Activated CD8-positive, alpha-beta memory T cell treated with anti-CD3 and anti-CD28 coated beads, Interleukin-2, amount 10 ng/mL, durations not matched to agents 7 days and 5 days (primary cell): ENCODE results near the gene KLHDC8B. TPM values are rescaled to one million over a fixed set of nuclear protein-coding genes. Genes with fewer than 3 reads are reported as not detected.

ENCODE experiments used
- ATAC-seq: fragments of 150-1000 bp; cut with Tn5 transposase; one replicate; pipeline ENCODE4 v1.10.0; 2021; ENCODE audit warnings: moderate library complexity
- CTCF ChIA-PET: fragments of 350-600 bp; sonication (Branson Sonifier 250); formaldehyde crosslinking; loops from one replicate; lab custom pipeline; 2021; ENCODE audit warnings: antibody characterized with exemption; lab: Charles Lee
- DNase-seq: peaks from one replicate; pipeline ENCODE4 v3.0.0-alpha.2; 2020
- H3K27ac Mint-ChIP-seq: one replicate; pipeline ENCODE4 v1.8.0; 2021; ENCODE audit warnings: mild to moderate bottlenecking, mixed read lengths
- H3K27me3 Mint-ChIP-seq: one replicate; pipeline ENCODE4 v1.8.0; 2021; ENCODE audit warnings: mixed read lengths
- H3K36me3 Mint-ChIP-seq: one replicate; pipeline ENCODE4 v1.8.0; 2021; ENCODE audit warnings: mild to moderate bottlenecking, mixed read lengths
- H3K4me1 Mint-ChIP-seq: one replicate; pipeline ENCODE4 v1.8.0; 2021; ENCODE audit warnings: mixed read lengths
- H3K4me3 Mint-ChIP-seq: one replicate; pipeline ENCODE4 v1.8.0; 2021; ENCODE audit warnings: mild to moderate bottlenecking, moderate library complexity, mixed read lengths
- H3K9me3 Mint-ChIP-seq: one replicate; pipeline ENCODE4 v1.8.0; 2022; ENCODE audit warnings: low read depth, mixed read lengths
- total RNA-seq, 2 experiments: library from RNA; stranded (reverse); gene quantifications; one replicate each; pipeline ENCODE4 v1.2.3, GENCODE V29; 2021

The KLHDC8B gene
- 1 to 10 TPM in 1 of 2 experiments, under 1 TPM in 1; 0.80 to 1.3 TPM for total RNA-seq

DNA sequence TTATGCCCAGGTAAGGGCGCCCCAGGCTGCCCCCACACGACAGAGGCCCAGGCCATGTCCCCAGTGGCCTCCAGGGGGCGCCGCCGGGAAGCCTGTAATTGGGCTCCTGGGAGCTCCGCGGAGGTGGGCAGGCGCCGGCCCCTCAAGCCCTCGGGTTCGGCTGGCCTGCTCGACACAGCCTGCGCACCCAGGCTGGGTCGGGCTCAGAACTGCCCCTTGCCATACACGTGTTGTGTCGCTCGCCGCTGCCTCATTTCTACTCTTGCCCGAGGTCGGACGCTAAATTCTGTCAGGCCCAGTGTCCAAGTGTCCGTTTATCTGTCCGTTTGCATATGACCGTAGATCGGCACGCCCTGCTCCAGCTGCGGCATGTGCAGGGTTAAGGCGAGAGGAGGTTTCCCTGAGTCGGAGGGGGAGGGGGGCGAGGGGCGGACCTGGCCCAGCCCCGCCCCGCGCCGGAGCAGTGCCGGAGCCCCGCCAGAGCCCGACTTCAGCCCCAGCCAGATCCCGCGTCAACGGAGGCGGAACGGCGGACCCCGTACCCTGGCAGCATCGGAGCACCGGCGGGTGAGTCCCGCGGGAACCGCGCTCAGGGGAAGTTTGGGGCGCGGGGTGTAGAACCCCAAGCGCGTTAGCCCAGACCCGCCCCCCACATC lies at the start of gene KLHDC8B:
Gene KLHDC8B (plus strand): TSS at position 480 of the 656 bp plus-strand sequence. CDS start 1,172 bp downstream, outside the sequence.
- no peak within 1 kb of the TSS for H3K27ac Mint-ChIP-seq
- ATAC-seq: peak; percentile 90
- no peaks in the 10 kb centered on the region for H3K27me3 Mint-ChIP-seq
- DNase-seq: peak; percentile 88
- H3K4me3 Mint-ChIP-seq: peak within 1 kb of the TSS; percentile 79
- H3K9me3 Mint-ChIP-seq: no peaks in the 10 kb centered on the region
- peaks cover 22% of the 10 kb centered on the region for H3K4me1 Mint-ChIP-seq
- H3K36me3 Mint-ChIP-seq: no peaks in the 10 kb centered on the region
- CTCF ChIA-PET: interaction anchor here (0.6 to 5.0 kb wide), 42 partner anchors 9 to 500 kb away, joined by 3 to 43 read pairs (median 4); partner anchors contain the start of genes DAG1, GPX1, NDUFAF3 and QRICH1

- no peak for ATAC-seq
- Mint-ChIP-seq H3K4me1 (peaks cover 23% of the 10 kb centered on the region), H3K27ac (peak overlapping the region; percentile 89), H3K4me3 (no peak overlapping the region), H3K27me3 (no peaks in the 10 kb centered on the region), H3K9me3 (no peaks in the 10 kb centered on the region), H3K36me3 (peaks cover 9% of the 10 kb centered on the region)
- no peak for DNase-seq
- CTCF ChIA-PET: interaction anchor here (1.1 to 1.7 kb wide), 2 partner anchors 31 to 36 kb away, joined by 3 to 4 read pairs; no protein-coding TSS in a partner anchor
Observed at GRCh38 chr3:49122022-49122421, 49.4 kb upstream of the KLHDC8B start.

DNA sequence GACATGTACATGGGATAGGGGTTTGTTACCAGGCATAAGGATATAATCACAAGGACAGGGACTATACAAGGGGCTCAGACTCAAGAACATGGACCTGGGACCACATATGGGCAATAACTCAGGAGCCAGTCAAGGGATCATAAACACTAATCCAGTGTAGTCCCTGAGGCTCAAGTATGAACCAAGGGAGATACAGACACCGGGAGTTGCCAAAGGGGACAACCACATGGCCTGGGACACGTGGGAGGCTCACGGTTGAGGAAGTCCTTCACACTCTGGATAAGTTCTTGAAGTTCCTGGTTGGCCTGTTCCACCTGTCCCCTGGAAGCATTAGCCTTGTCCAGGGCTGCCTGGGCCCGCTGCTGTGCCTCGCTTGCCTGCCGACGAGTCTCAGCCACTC lies 48.9 kb upstream of the KLHDC8B start:
- no peak overlapping the region for H3K27ac Mint-ChIP-seq
- peaks cover 23% of the 10 kb centered on the region for H3K4me1 Mint-ChIP-seq
- ATAC-seq (no peak), DNase-seq (no peak)
- no peaks in the 10 kb centered on the region for H3K27me3 Mint-ChIP-seq
- CTCF ChIA-PET: interaction anchor here (1.1 kb wide), 1 partner anchor 36 kb away, joined by 3 read pairs; no protein-coding TSS in a partner anchor
- H3K4me3 Mint-ChIP-seq: no peak overlapping the region
- H3K36me3 Mint-ChIP-seq: peaks cover 6% of the 10 kb centered on the region
- H3K9me3 Mint-ChIP-seq: no peaks in the 10 kb centered on the region

GRCh38 chr3:49122886-49123545 lies 48.4 kb upstream of the KLHDC8B start:
- H3K4me1 Mint-ChIP-seq: peaks cover 20% of the 10 kb centered on the region
- H3K27ac Mint-ChIP-seq: no peak overlapping the region
- ATAC-seq: no peak
- no peaks in the 10 kb centered on the region for H3K9me3 Mint-ChIP-seq
- CTCF ChIA-PET: interaction anchor here (0.8 kb wide), 1 partner anchor 135 kb away, joined by 3 read pairs; no protein-coding TSS in a partner anchor
- H3K27me3 Mint-ChIP-seq: no peaks in the 10 kb centered on the region
- no peak overlapping the region for H3K4me3 Mint-ChIP-seq
- H3K36me3 Mint-ChIP-seq: peaks cover under 1% of the 10 kb centered on the region
- DNase-seq: no peak

GRCh38 chr3:49123687-49124086 lies 47.7 kb upstream of the KLHDC8B start:
- Mint-ChIP-seq H3K4me3 (no peak overlapping the region), H3K27me3 (no peaks in the 10 kb centered on the region), H3K36me3 (no peaks in the 10 kb centered on the region), H3K4me1 (peaks cover 20% of the 10 kb centered on the region), H3K9me3 (no peaks in the 10 kb centered on the region), H3K27ac (no peak overlapping the region)
- no peak for DNase-seq
- no peak for ATAC-seq
- CTCF ChIA-PET: interaction anchor here (0.8 kb wide), 1 partner anchor 136 kb away, joined by 3 read pairs; no protein-coding TSS in a partner anchor

DNA sequence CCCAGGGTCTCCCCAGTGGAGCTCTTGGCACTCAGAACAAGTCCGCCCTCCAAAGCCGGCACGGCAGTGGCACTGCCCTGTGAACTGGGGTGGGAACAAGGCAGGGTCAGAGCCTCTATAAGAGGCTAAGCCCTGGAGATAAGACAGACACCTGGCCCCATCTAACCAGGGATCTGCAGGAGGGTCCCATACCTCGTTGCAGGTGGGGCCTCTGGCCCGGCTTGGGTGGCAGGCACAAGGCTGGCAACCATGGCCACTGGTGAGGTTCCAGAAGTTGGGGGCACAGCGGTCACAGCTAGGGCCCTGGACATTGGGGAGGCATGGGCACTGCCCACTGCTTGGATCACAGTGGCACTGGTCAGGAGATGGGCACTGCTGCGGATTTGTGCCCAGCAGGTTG lies 47.2 kb upstream of the KLHDC8B start:
- CTCF ChIA-PET: no interaction called here
- Mint-ChIP-seq H3K4me3 (no peak overlapping the region), H3K27ac (no peak overlapping the region), H3K9me3 (no peaks in the 10 kb centered on the region), H3K4me1 (peaks cover 14% of the 10 kb centered on the region), H3K27me3 (no peaks in the 10 kb centered on the region), H3K36me3 (no peaks in the 10 kb centered on the region)
- DNase-seq (no peak), ATAC-seq (no peak)

- H3K27ac Mint-ChIP-seq: no peak overlapping the region
- H3K4me1 Mint-ChIP-seq: peaks cover 7% of the 10 kb centered on the region
- H3K36me3 Mint-ChIP-seq: no peaks in the 10 kb centered on the region
- H3K27me3 Mint-ChIP-seq: no peaks in the 10 kb centered on the region
- DNase-seq (no peak), ATAC-seq (no peak)
- CTCF ChIA-PET: no interaction called here
- no peak overlapping the region for H3K4me3 Mint-ChIP-seq
- no peaks in the 10 kb centered on the region for H3K9me3 Mint-ChIP-seq
Observed at GRCh38 chr3:49124991-49125670, 46.3 kb upstream of the KLHDC8B start.

GRCh38 chr3:49131040-49131439 lies 40.4 kb upstream of the KLHDC8B start:
- Mint-ChIP-seq H3K9me3 (no peaks in the 10 kb centered on the region), H3K27ac (no peak overlapping the region), H3K4me1 (no peaks in the 10 kb centered on the region), H3K27me3 (peaks cover 3% of the 10 kb centered on the region), H3K36me3 (no peaks in the 10 kb centered on the region), H3K4me3 (no peak overlapping the region)
- CTCF ChIA-PET: no interaction called here
- DNase-seq: no peak
- ATAC-seq: no peak

DNA sequence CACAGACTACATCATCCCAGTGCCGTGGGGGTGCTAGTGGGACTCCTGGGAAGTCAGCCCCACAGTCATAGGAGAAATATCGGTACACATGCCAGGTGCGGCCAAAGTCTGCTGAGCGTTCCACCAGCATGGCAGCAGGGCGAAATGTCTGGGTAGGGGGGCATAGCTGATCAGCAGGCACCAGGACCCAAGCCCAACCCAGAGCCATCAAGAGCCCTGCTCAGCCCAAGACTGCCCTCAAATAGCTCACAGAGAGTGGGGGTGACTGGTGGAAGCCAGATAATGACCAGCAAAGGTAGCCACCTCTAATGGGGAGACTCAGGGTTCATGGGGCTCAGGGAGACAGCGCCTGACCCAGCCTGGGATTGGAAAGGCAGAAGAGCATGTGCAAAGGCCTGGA lies 39.8 kb upstream of the KLHDC8B start:
- Mint-ChIP-seq H3K27ac (no peak overlapping the region), H3K36me3 (no peaks in the 10 kb centered on the region), H3K4me1 (no peaks in the 10 kb centered on the region), H3K4me3 (no peak overlapping the region), H3K27me3 (peaks cover 3% of the 10 kb centered on the region), H3K9me3 (no peaks in the 10 kb centered on the region)
- ATAC-seq: no peak
- DNase-seq: no peak
- CTCF ChIA-PET: interaction anchor here (0.6 kb wide), 1 partner anchor 464 kb away, joined by 3 read pairs; no protein-coding TSS in a partner anchor

DNA sequence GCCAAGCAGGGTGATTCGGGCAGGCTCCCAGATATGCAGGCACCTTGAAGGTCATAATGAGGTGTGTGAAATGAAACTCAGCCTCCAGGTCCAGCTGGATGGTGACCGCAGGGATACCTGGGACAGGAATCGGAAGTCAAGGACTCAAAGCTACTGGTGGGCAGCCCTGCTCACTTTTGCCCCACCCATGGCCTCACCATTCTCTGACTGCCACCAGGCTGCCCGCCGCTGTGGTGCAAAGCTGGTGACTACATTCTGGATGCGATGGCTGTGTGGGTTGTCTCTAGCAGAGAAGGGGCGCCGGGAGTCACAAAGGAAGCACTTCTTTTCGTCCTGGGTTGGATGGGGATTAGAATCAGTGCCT lies 39.3 kb upstream of the KLHDC8B start:
- Mint-ChIP-seq H3K27me3 (peaks cover 3% of the 10 kb centered on the region), H3K36me3 (no peaks in the 10 kb centered on the region), H3K4me3 (no peak overlapping the region), H3K4me1 (no peaks in the 10 kb centered on the region), H3K9me3 (no peaks in the 10 kb centered on the region), H3K27ac (no peak overlapping the region)
- DNase-seq (no peak), ATAC-seq (no peak)
- CTCF ChIA-PET: interaction anchor here (0.6 to 0.7 kb wide), 2 partner anchors 26 to 464 kb away, joined by 3 read pairs; no protein-coding TSS in a partner anchor

GRCh38 chr3:49132437-49133225 lies 38.8 kb upstream of the KLHDC8B start, which contains the start of gene LAMB2:
Gene LAMB2 (minus strand): TSS chr3:49133050. CDS start chr3:49132867, 183 bp downstream.
- H3K4me3 Mint-ChIP-seq: no peak within 1 kb of the TSS
- ATAC-seq: no peak
- no peak for DNase-seq
- no peaks in the 10 kb centered on the region for H3K4me1 Mint-ChIP-seq
- no peak within 1 kb of the TSS for H3K27ac Mint-ChIP-seq
- H3K27me3 Mint-ChIP-seq: peaks cover 3% of the 10 kb centered on the region
- H3K36me3 Mint-ChIP-seq: no peaks in the 10 kb centered on the region
- H3K9me3 Mint-ChIP-seq: no peaks in the 10 kb centered on the region
- CTCF ChIA-PET: interaction anchor here (0.6 to 0.7 kb wide), 2 partner anchors 23 to 26 kb away, joined by 3 read pairs; no protein-coding TSS in a partner anchor

GRCh38 chr3:49133226-49133951 lies 38.0 kb upstream of the KLHDC8B start:
- H3K4me1 Mint-ChIP-seq: no peaks in the 10 kb centered on the region
- no peaks in the 10 kb centered on the region for H3K36me3 Mint-ChIP-seq
- H3K27me3 Mint-ChIP-seq: peaks cover 3% of the 10 kb centered on the region
- ATAC-seq (no peak), DNase-seq (no peak)
- CTCF ChIA-PET: no interaction called here
- H3K4me3 Mint-ChIP-seq: no peak overlapping the region
- no peak overlapping the region for H3K27ac Mint-ChIP-seq
- H3K9me3 Mint-ChIP-seq: no peaks in the 10 kb centered on the region
